ENCODE data around the gene GRN.
"Not testable (repeated sequence)": the region's sequence is repeated elsewhere in the genome, so short reads cannot be mapped to it uniquely, and the experiment has no call there.

GRN gene

DNA sequence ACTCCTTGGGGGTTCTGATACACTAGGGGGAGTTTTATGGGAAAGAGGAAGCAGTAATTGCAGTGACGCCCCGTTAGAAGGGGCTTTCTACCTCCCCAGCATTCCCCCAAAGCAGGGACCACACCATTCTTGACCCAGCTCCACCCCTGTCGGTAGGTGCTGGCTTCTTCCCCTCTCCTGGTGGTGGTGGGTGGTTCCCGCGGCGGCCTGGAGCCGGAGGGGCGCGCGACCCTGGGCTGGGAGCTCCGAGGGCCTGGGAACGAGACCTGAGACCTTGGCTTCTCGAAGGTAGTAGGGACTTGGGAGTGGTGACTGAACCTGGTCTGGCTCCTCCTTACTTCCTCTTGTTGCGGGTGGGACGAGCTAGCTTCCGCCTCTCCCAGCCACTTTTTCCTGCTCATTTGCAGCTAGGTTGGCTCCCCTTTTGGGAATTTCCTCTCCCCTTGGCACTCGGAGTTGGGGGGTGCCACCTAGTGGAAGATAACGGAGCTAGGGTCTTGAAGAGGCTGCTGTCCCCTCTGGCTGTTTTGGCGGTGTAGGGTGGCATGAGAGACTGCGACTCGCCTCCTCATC lies 438 bp downstream of the GRN start:
- in situ Hi-C loops (cut with MboI; ENCODE audit: low sequenced_read_pairs): no loop called here

DNA sequence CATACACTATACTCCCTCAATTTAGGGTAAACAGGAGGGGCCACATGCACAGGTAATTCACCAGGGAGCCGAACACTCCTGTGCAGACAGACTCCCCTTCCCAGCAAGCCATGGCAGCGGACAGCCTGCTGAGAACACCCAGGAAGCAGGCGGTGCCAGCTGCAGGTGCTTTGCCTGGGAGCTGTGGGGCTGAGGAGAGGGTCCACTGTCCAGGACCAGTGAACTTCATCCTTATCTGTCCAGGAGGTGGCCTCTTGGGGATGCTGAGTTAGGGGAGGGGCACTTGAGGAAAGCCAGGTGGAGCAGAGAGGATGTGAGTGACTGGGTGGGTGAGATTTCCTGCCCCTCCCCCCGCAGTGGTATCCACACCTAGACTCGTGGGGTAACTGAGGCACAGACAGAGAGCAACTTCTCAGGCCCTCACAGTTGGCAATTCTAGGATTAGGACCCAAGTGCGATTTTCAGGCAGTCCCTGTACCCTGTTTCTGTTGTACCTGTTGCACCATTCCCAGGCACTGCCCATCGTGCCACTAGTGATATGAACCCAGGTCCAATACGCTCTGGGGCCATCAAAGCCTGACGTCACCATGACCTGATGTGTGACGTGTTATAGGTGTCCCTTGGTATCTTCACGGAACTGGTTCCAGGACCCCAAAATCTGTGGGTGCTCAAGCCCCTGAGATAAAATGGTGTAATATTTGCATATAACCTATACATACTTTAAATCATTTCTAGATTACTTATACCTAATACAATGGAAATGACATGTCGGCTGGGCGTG lies 1.2 kb downstream of the GRN start:
- in situ Hi-C loops (cut with MboI; ENCODE audit: low sequenced_read_pairs): no loop called here

DNA sequence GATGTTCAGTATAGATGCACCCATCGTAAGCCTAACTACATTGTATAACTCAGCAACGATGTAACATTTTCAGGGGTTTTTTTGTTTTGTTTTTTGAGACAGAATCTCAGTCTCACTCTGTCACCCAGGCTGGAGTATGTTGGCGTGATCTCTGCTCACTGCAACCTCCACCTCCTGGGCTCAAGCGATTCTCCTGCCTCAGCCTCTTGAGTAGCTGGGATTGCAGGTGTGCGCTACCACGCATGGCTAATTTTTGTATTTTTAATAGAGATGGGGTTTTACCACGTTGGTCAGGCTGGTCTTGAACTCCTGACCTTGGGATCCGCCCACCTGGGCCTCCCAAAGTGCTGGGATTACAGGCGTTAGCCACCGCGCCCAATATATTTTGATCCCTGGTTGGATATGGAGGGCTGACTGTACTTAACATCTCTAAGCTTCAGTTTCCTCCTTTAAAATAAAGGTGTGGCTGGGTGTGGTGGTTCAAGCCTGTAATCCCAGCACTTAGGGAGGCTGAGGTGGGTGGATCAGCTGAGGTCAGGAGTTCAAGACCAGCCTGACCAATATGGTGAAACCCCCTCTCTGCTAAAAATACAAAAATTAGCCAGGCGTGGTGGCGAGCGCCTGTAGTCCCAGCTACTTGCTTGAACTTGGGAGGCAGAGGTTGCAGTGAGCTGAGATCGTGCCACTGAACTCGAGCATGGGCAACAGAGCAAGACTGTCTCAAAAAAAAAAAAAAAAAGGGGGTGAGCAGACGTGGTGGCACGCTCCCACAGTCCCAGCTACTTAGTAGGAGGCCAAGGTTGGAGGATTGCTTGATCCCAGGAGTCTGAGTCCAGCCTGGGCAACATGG lies 2.3 kb downstream of the GRN start:
- in situ Hi-C loops (cut with MboI; ENCODE audit: low sequenced_read_pairs): not testable (repeated sequence)

DNA sequence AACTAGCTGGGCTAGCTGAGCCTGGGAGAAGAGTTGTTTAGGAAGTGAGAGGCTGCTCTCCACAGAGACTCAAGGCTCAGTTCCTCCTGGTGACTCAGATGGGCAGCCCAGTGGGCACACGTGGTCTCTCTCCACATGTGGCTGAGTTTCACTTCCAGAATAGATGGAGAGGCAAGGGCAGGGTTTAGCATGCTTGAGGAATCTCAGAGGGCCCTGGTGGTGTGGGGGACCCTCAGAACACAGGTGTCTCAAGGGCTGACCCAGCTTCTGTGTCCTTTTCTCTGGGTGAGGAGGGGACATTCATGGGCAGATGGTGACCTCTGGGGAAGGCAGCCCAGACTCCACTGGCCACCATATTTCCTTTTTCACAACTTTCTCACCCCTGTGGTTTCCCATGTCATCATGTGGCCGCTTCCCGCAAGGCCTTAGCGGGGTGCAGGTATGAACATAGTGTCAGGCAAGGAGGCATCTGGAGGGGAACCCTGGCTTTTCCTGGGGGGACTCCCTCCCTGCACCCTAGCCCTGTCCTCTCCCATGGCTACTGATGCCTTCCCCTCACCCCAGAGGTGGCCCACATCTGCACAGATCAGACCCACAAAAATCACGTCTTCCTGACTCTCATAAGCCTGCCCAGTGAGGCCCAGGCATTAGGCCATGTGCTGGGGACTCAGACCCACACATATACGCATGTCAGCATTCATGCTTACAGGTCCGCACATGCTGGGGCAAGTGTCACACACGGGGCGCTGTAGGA lies 3.3 kb downstream of the GRN start:
- in situ Hi-C loops (cut with MboI; ENCODE audit: low sequenced_read_pairs): no loop called here

DNA sequence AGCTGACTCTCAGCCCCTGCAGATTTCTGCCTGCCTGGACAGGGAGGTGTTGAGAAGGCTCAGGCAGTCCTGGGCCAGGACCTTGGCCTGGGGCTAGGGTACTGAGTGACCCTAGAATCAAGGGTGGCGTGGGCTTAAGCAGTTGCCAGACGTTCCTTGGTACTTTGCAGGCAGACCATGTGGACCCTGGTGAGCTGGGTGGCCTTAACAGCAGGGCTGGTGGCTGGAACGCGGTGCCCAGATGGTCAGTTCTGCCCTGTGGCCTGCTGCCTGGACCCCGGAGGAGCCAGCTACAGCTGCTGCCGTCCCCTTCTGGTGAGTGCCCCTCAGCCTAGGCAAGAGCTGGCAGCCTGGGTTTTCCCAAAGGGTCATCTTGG lies 3.9 kb downstream of the GRN start:
- in situ Hi-C loops (cut with MboI; ENCODE audit: low sequenced_read_pairs): no loop called here

DNA sequence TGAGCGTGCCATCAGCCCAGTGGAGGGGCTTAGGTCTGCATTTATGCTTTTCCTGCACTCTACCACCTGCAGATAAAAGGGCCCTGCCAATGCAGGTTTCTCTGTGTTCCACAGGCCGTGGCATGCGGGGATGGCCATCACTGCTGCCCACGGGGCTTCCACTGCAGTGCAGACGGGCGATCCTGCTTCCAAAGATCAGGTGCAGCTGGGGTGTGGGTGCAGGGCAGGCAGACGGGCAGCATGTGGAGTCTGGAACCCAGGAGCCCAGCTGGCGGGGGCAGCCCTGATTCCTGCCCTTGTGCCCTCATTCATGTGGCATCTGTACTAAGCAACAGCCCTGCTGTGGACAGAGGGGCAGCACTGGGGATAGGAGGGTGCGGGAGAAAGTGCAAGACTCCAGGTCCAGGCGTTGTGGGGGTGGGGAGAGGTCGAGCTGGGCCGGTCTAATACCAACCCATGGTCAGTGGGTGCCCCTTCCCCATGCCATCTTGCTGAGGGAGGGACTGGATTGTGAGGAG lies 4.5 kb downstream of the GRN start:
- in situ Hi-C loops (cut with MboI; ENCODE audit: low sequenced_read_pairs): no loop called here

DNA sequence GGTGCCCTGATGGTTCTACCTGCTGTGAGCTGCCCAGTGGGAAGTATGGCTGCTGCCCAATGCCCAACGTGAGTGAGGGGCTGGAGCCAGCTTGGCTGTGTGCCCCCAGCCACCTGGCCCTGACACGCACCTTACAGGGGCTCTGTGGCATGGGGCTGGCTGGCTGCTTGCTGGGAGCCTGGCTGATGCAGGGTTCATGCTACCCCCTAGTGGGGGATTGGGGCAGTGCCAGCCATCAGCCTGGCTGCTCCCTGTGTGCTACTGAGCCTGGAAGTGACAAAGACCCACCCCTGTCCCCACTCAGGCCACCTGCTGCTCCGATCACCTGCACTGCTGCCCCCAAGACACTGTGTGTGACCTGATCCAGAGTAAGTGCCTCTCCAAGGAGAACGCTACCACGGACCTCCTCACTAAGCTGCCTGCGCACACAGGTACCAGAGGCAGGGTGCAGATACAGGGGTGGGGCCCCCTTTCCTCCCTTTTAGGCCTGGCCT lies 5.7 kb downstream of the GRN start:
- in situ Hi-C loops (cut with MboI; ENCODE audit: low sequenced_read_pairs): no loop called here

DNA sequence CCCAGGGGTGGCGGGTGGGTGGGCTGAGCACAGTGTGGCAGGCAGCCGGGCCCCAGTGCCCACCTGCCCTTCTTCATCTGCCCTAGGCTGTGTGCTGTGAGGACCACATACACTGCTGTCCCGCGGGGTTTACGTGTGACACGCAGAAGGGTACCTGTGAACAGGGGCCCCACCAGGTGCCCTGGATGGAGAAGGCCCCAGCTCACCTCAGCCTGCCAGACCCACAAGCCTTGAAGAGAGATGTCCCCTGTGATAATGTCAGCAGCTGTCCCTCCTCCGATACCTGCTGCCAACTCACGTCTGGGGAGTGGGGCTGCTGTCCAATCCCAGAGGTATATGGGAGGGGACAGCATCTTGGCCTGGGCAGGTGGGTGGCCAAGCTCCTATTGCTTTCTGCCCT lies 6.4 kb downstream of the GRN start:
- in situ Hi-C loops (cut with MboI; ENCODE audit: low sequenced_read_pairs): no loop called here

DNA sequence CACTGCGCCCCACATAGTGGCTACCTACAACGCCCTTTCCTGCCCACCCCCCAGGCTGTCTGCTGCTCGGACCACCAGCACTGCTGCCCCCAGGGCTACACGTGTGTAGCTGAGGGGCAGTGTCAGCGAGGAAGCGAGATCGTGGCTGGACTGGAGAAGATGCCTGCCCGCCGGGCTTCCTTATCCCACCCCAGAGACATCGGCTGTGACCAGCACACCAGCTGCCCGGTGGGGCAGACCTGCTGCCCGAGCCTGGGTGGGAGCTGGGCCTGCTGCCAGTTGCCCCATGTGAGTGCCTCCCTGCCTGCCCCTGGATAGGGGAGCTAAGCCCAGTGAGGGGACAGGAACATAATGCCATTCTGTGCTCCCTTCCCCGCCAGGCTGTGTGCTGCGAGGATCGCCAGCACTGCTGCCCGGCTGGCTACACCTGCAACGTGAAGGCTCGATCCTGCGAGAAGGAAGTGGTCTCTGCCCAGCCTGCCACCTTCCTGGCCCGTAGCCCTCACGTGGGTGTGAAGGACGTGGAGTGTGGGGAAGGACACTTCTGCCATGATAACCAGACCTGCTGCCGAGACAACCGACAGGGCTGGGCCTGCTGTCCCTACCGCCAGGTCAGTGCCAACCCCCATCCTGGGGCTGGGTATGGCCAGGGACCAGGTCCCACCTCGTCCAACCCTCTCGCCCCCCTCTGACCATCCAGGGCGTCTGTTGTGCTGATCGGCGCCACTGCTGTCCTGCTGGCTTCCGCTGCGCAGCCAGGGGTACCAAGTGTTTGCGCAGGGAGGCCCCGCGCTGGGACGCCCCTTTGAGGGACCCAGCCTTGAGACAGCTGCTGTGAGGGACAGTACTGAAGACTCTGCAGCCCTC lies 7.1 kb downstream of the GRN start:
- in situ Hi-C loops (cut with MboI; ENCODE audit: low sequenced_read_pairs): no loop called here

DNA sequence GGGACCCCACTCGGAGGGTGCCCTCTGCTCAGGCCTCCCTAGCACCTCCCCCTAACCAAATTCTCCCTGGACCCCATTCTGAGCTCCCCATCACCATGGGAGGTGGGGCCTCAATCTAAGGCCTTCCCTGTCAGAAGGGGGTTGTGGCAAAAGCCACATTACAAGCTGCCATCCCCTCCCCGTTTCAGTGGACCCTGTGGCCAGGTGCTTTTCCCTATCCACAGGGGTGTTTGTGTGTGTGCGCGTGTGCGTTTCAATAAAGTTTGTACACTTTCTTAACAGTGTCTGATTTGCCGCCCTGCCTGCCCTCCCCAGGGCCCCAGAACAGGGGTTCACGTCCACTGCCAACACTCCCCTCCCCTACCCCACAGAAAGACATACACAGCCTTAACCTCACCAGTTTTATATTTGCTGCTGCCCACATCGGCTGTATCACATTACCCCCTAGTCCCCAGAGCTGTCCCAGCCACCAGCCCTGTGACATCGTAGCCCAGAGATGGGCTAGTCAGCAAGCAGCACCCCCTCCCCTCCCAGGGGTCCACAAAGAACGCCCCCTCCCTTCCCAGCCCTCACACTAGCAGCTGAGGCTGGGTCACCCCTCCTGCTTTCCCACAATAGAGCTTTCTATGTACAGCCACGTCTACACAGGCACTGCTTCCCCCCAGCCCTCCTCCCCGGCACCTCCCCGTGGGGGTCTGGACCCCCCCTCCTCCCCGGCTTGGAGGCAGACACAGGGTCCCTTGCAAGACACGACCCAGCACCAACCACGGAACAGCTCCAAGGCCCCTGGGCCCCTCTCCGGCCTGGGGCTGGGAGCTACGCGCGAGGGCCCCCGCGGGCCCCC lies 7.9 kb downstream of the GRN start:
- in situ Hi-C loops (cut with MboI; ENCODE audit: low sequenced_read_pairs): no loop called here

DNA sequence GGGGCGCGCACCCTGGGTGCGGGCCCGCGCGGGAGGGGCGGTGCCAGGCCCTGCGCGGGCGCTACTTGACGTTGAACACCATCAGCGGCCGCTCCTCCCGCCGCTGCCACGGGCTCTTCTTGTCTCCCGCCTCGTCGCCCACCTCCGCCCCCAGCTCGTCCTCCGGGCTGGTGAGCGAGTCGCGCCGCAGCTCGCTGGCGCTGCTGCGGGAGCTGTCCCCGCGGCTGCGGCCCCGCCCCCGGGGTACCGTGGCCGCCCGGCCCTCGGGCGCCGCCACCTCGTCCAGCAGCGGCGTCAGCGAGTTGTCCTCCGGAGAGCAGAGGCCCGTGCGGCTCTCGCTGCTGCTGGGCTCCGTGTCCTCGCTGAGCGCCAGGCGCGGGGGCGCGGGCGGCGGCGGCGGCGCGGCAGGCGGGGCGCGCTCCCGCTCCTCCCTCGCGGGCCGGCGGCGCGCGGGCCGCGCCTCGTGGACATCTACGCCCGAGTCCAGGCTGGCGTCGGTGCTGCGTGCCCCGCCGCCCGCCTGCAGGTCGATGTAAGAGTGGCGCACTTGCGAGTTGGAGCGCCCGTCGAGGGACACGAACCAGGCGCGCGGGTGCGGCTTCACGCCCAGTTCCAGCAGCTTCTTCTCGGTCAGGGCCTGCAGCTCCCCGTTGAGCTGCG lies 8.7 kb downstream of the GRN start:
- in situ Hi-C loops (cut with MboI; ENCODE audit: low sequenced_read_pairs): no loop called here

DNA sequence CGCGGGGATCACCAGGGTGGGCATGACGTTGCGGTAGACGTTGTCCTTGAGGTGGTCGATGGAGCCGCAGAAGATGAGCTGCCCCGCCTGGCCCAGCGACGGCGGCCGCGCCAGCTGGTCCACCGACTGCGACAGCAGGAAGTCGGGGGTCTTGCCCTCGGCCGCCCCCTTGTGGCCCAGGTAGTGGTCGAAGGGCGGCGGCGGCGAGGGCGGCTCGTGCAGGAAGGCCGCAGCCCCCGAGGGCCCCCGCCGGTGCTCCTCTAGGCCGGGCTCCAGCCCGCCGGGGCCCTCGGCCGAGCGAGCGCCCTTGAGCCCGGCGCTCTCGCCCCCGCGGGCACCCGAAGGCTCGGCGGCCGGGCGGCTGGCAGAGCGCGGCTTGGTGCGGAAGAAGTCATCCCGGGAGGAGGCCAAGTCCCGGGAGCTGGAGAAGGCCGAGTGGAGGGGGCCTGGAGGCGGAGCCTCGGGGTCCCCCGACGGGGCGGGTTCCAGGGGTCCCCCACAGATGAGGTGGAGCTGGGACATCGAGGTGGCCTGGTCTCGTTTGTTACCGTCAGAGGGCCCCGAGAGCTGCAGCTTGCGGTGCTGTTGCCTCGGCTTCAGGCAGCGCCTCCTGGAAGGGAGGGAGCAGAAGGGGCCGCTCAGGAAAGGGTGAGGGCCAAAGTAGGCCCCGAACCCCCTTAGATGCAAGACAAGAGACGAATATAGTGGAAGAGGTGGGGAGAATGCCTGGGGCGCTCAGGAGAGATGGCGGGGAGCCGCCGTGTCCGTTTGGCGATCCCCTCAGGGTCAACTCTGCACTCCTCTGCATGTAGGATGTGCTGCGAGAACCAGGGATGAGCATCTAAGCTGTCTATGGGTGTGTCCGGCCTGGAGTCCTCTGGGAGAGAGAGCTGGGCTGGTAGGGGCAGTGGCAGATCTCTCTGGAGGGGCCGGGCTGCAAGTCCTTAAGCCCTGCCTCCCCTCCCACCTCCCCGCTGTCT lies 9.8 kb downstream of the GRN start:
- in situ Hi-C loops (cut with MboI; ENCODE audit: low sequenced_read_pairs): no loop called here

DNA sequence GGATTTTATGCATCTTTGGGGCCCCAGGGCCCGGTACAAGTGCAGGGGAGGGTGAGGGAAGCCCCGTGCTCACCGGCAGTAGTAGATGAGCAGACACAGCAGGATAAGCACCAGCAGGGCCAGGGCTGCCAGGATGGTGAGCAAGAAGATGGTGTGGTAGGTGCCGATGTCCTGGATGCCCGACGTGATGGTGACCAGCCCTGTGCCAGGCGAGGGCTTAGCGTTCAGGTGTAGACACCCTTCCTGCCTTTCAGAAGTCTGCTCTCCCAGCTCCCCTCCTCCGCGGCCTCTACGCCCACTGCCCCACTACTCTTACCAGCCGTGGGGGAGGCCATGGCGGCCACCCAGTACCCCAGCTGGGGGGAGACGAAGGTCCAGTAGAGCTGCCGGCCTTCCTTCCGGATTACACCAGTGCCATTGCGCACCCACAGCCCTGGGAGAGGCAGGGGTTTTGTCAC lies 10.6 kb downstream of the GRN start:
- in situ Hi-C loops (cut with MboI; ENCODE audit: low sequenced_read_pairs): no loop called here

DNA sequence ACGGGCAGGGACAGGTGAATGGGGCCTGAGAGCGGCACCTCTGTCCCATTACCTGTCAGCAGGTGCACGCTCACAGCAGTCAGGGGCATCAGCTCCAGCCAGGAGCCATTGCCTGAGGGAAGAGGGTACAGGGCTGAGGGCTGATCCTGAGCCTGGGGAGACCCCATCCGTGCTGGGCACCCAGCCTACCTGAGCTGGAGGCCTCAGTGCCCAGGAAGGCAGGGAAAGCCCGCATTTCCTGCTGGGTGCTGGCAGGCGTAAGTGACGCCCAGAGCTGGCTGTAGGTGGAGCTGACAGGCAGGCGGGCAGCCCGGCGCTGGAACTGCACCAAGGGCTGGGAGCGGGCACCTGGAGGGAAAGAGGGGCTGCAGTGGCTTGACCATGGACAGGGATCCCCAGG lies 11.1 kb downstream of the GRN start:
- in situ Hi-C loops (cut with MboI; ENCODE audit: low sequenced_read_pairs): no loop called here

DNA sequence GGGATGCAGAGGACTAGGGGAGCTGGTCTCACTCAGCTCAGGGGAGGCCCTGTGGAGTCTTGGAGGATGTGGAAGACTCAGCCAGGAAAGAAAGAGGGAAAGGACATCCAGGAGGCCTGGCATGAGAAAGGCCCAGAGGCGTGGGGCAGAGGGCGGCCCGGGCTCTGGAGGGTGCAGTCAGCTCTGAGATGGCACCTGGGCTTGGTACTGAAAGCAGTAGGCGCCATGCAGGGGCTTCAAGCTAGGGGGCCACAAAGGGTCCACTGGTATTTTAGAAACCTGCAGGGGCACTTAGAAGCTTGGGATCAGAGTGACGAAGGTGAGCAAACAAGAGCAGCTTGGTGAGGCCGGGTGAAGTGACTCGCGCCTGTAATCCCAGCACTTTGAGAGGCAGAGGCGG lies 13.0 kb downstream of the GRN start:
- in situ Hi-C loops (cut with MboI; ENCODE audit: low sequenced_read_pairs): no loop called here

DNA sequence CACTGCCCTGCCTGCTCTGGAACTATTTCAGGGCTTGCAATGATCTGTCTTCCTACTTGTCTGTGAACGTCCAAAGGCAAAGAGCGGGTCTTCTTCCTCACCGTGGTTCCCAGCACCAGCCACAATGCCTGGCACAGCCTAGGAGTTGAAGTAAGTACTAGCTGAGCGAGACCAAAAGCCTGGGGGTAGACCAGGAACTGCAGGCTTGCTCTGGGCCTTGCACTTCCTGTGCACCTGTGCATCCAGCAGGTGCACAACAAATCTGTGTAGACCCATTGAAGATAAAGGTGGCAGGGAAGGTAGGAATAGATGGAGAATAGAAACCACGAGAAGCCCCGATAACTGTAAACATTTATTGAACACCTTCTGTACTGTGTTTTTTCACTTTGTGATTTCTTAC lies 13.9 kb downstream of the GRN start:
- in situ Hi-C loops (cut with MboI; ENCODE audit: low sequenced_read_pairs): no loop called here

DNA sequence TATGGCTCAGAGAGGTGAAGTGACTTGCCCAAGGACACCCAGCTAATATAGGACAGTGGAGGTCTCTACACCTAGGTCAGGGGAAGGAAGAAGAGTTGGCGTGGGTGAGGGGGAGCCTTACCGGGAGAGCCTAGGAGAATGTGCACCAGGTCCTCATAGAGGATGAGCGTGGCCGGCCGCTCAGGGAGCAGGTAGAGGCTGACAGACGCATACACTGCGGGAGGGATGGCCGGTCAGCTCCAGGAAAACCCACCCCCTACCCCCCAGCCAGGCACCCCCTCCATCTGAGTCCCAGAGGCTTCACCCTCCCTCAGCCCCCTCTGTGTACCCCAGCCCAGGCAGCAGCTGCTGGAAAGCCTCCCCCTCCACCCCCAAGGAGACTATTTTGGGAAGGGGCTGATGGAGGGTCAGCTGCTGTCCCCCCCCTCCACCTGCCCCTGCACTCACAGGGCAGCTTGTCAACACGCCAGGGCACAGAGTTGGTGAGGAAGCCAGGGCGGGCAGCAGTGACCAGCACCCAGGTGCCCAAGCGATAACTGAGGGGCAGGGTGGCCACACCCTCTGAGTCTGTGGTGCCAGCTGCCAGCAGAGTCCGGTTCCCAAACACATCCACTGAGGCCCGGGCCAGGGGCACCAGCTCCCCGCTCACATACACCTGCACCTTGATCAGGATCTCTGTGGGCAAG lies 14.5 kb downstream of the GRN start:
- in situ Hi-C loops (cut with MboI; ENCODE audit: low sequenced_read_pairs): no loop called here

Data from HL-60/S4 treated with retinoic acid at 250 ng/mL for 4 days and 3 days (cell line).